ENCODE measurements around the gene VSX1.

The VSX1 gene

GRCh38 chr20:25065072-25065624 is 16.8 kb downstream of the VSX1 start:
- no peak for DNase-seq

- DNase-seq: no peak
Measured at GRCh38 chr20:25064561-25065071, 17.3 kb downstream of the VSX1 start.

- no peak for DNase-seq
Measured at GRCh38 chr20:25063981-25064380, 18.0 kb downstream of the VSX1 start.

GRCh38 chr20:25063546-25063945 is 18.4 kb downstream of the VSX1 start:
- DNase-seq: no peak

GRCh38 chr20:25062841-25063240 is 19.1 kb downstream of the VSX1 start:
- DNase-seq: no peak

- no peak for DNase-seq
Measured at GRCh38 chr20:25061821-25062530, 20.0 kb downstream of the VSX1 start.

GRCh38 chr20:25061103-25061799 is 20.7 kb downstream of the VSX1 start:
- DNase-seq: no peak

GRCh38 chr20:25059866-25060465 is 22.0 kb downstream of the VSX1 start:
- no peak for DNase-seq

GRCh38 chr20:25058847-25059810 is 22.8 kb downstream of the VSX1 start:
- no peak for DNase-seq

GRCh38 chr20:25058051-25058846 is 23.7 kb downstream of the VSX1 start, which contains the start of gene ACSS1:
Gene ACSS1 (minus strand): TSS chr20:25058139. CDS start chr20:25058102, 37 bp downstream.
- DNase-seq: peak in 1 of 2 experiments; percentile 25

GRCh38 chr20:25057234-25058050 is 24.5 kb downstream of the VSX1 start:
- DNase-seq: peak; percentile 36 to 49

GRCh38 chr20:25056690-25057233 is 25.2 kb downstream of the VSX1 start:
- DNase-seq: no peak

- DNase-seq: no peak
Measured at GRCh38 chr20:25055711-25056495, 26.0 kb downstream of the VSX1 start.

GRCh38 chr20:25054995-25055629 is 26.8 kb downstream of the VSX1 start:
- DNase-seq: no peak

- no peak for DNase-seq
Measured at GRCh38 chr20:25054096-25054820, 27.7 kb downstream of the VSX1 start.

GRCh38 chr20:25053255-25054031 is 28.5 kb downstream of the VSX1 start:
- no peak for DNase-seq
